H9 (cell line): ENCODE data around the gene RCHY1. TPM values are rescaled to one million over a fixed set of nuclear protein-coding genes. Genes with fewer than 3 reads are reported as not detected.
A peak's percentile ranks its signal among the peaks of the same experiment; 100 is the strongest.

Source experiments
- DNase-seq: peaks from one replicate; pipeline ENCODE4 v3.0.0-alpha.2; 2017
- H2AFZ ChIP-seq: one replicate; pipeline ENCODE4 v1.6.1; 2013; ENCODE audit warnings: mild to moderate bottlenecking, low read length, control low read depth, moderate library complexity
- H2AK5ac ChIP-seq: 2 replicates; pipeline ENCODE4 v1.6.1; 2013; ENCODE audit warnings: low read length, control low read depth, mixed read lengths; ENCODE audit not compliant: insufficient read length
- H2BK120ac ChIP-seq: one replicate; pipeline ENCODE4 v1.6.1; 2013; ENCODE audit warnings: low read depth, mild to moderate bottlenecking, low read length, control low read depth, inconsistent platforms; ENCODE audit not compliant: poor library complexity, severe bottlenecking
- H2BK12ac ChIP-seq: 2 replicates; pipeline ENCODE4 v1.6.1; 2013; ENCODE audit warnings: low read length, control low read depth, mixed read lengths, low read depth; ENCODE audit not compliant: insufficient read length
- H2BK15ac ChIP-seq: 2 replicates; pipeline ENCODE4 v1.6.1; 2013; ENCODE audit warnings: low read depth, low read length, control low read depth
- H2BK20ac ChIP-seq: one replicate; pipeline ENCODE4 v1.6.1; 2013; ENCODE audit warnings: low read depth, mild to moderate bottlenecking, low read length, control low read depth, inconsistent platforms; ENCODE audit not compliant: poor library complexity, severe bottlenecking
- H2BK5ac ChIP-seq: 2 replicates; pipeline ENCODE4 v1.6.1; 2013; ENCODE audit warnings: low read length, control low read depth, mixed read lengths; ENCODE audit not compliant: insufficient read length
- H3K14ac ChIP-seq: 2 replicates; pipeline ENCODE4 v1.6.1; 2013; ENCODE audit warnings: low read length, control low read depth; ENCODE audit not compliant: insufficient read depth
- H3K18ac ChIP-seq: 2 replicates; pipeline ENCODE4 v1.6.1; 2013; ENCODE audit warnings: low read depth, mild to moderate bottlenecking, mixed read lengths, low read length, control low read depth; ENCODE audit not compliant: insufficient read length
- H3K23ac ChIP-seq: 2 replicates; pipeline ENCODE4 v1.6.1; 2013; ENCODE audit warnings: low read length, control low read depth, mixed read lengths, low read depth; ENCODE audit not compliant: insufficient read length
- H3K23me2 ChIP-seq: 2 replicates; pipeline ENCODE4 v1.6.1; 2013; ENCODE audit warnings: low read depth, mild to moderate bottlenecking, mixed read lengths, low read length, control low read depth; ENCODE audit not compliant: insufficient read length, poor library complexity, severe bottlenecking
- H3K27ac ChIP-seq: 2 replicates; pipeline ENCODE4 v1.5.1; 2013; ENCODE audit warnings: low read length, control low read depth, mixed read lengths, low read depth; ENCODE audit not compliant: insufficient read length
- H3K27me3 ChIP-seq: 2 replicates; pipeline ENCODE4 v1.6.1; 2013; ENCODE audit warnings: low read length, control low read depth, inconsistent platforms; ENCODE audit not compliant: insufficient read depth
- H3K4ac ChIP-seq: 2 replicates; pipeline ENCODE4 v1.6.1; 2013; ENCODE audit warnings: low read depth, mild to moderate bottlenecking, control low read depth, inconsistent platforms, low read length, moderate library complexity
- H3K4me1 ChIP-seq: 2 replicates; pipeline ENCODE4 v1.6.1; 2013; ENCODE audit warnings: low read length, control low read depth, inconsistent platforms; ENCODE audit not compliant: insufficient read depth
- H3K4me2 ChIP-seq: 2 replicates; pipeline ENCODE4 v1.6.1; 2013; ENCODE audit warnings: low read length, control low read depth, mixed read lengths; ENCODE audit not compliant: insufficient read length, insufficient read depth
- H3K56ac ChIP-seq: 2 replicates; pipeline ENCODE4 v1.6.1; 2013; ENCODE audit warnings: low read depth, mild to moderate bottlenecking, mixed read lengths, low read length, control low read depth; ENCODE audit not compliant: insufficient read length
- H3K79me1 ChIP-seq: 2 replicates; pipeline ENCODE4 v1.6.1; 2013; ENCODE audit warnings: low read depth, mild to moderate bottlenecking, moderate library complexity, low read length, control low read depth, inconsistent platforms; ENCODE audit not compliant: insufficient read depth, poor library complexity, severe bottlenecking
- H3K79me2 ChIP-seq: 2 replicates; pipeline ENCODE4 v1.6.1; 2013; ENCODE audit warnings: low read length, control low read depth, inconsistent platforms; ENCODE audit not compliant: insufficient read depth
- H3K9ac ChIP-seq: 2 replicates; pipeline ENCODE4 v1.6.1; 2013; ENCODE audit warnings: low read length, control low read depth, mixed read lengths; ENCODE audit not compliant: insufficient read length; ENCODE audit errors: extremely low read depth
- H3K9me3 ChIP-seq: one replicate; pipeline ENCODE4 v1.6.1; 2013; ENCODE audit warnings: low read depth, low read length, inconsistent platforms; ENCODE audit not compliant: control insufficient read depth
- H3T11ph ChIP-seq: one replicate; pipeline ENCODE4 v1.6.1; 2013; ENCODE audit warnings: mild to moderate bottlenecking, low read length, control low read depth, inconsistent platforms
- H4K20me1 ChIP-seq: one replicate; pipeline ENCODE4 v1.6.1; 2013; ENCODE audit not compliant: control insufficient read depth, insufficient read length, insufficient read depth
- H4K5ac ChIP-seq: 2 replicates; pipeline ENCODE4 v1.6.1; 2013; ENCODE audit warnings: low read depth, mild to moderate bottlenecking, mixed read lengths, low read length, control low read depth; ENCODE audit not compliant: insufficient read length
- H4K8ac ChIP-seq: replicated peaks from 2 replicates; pipeline ENCODE4 v1.6.1; 2013; ENCODE audit warnings: low read length, control low read depth, mixed read lengths, low read depth; ENCODE audit not compliant: insufficient read length
- H4K91ac ChIP-seq: 2 replicates; pipeline ENCODE4 v1.6.1; 2013; ENCODE audit warnings: low read depth, mild to moderate bottlenecking, moderate library complexity, mixed read lengths, low read length, control low read depth; ENCODE audit not compliant: insufficient read length
- H3K27ac Mint-ChIP-seq, 3 experiments: 2 replicates in 2 of 3; 3 replicates in 1 of 3; pipeline ENCODE4 v1.8.0; 2020 to 2021; ENCODE audit warnings: mixed read lengths in 3 of 3, mild to moderate bottlenecking in 1 of 3, moderate library complexity in 1 of 3
- H3K27me3 Mint-ChIP-seq: 2 replicates; pipeline ENCODE4 v1.8.0; 2021; ENCODE audit warnings: low read depth, mild to moderate bottlenecking, moderate library complexity, mixed read lengths
- H3K36me3 Mint-ChIP-seq, 3 experiments: 2 replicates in 2 of 3; 3 replicates in 1 of 3; pipeline ENCODE4 v1.8.0; 2020 to 2021; ENCODE audit warnings: low read depth in 3 of 3, mixed read lengths in 3 of 3; ENCODE audit not compliant: insufficient read depth in 1 of 3
- H3K4me1 Mint-ChIP-seq, 2 experiments: 2 replicates each; pipeline ENCODE4 v1.8.0; 2020; ENCODE audit warnings: mixed read lengths in 2 of 2
- H3K4me3 Mint-ChIP-seq, 2 experiments: 2 replicates in 1 of 2; 3 replicates in 1 of 2; pipeline ENCODE4 v1.8.0; 2020 to 2021; ENCODE audit warnings: mild to moderate bottlenecking in 2 of 2, mixed read lengths in 2 of 2, moderate library complexity in 1 of 2
- H3K9me3 Mint-ChIP-seq, 2 experiments: 2 replicates in 1 of 2; 3 replicates in 1 of 2; pipeline ENCODE4 v1.8.0; 2020; ENCODE audit warnings: mild to moderate bottlenecking in 2 of 2, mixed read lengths in 2 of 2, moderate library complexity in 1 of 2
- WGBS: extraction: QIAGEN DNeasy Blood & Tissue Kit; methylation state at CpG from one replicate; pipeline ENCODE4 v1.1.7; 2013; ENCODE audit warnings: missing lambda C conversion rate, low lambda C conversion rate, mixed read lengths; ENCODE audit not compliant: insufficient read length; ENCODE audit errors: extremely low coverage; 5-methylcytosine and 5-hydroxymethylcytosine counted together
- total RNA-seq: library from RNA; stranded (reverse); gene quantifications from 2 replicates; pipeline ENCODE4 v1.2.1, GENCODE V29; 2021
- TF ChIP-seq, protein P1 (sequence below): fragments of 200-600 bp; sonication (generic); conservative IDR thresholded peaks from 3 replicates; pipeline ENCODE4 v1.8.0; 2021; ENCODE audit warnings: antibody characterized with exemption, mild to moderate bottlenecking

The RCHY1 gene
- total RNA-seq, 1 experiment from 2014 or later = 47.9 TPM

DNA sequence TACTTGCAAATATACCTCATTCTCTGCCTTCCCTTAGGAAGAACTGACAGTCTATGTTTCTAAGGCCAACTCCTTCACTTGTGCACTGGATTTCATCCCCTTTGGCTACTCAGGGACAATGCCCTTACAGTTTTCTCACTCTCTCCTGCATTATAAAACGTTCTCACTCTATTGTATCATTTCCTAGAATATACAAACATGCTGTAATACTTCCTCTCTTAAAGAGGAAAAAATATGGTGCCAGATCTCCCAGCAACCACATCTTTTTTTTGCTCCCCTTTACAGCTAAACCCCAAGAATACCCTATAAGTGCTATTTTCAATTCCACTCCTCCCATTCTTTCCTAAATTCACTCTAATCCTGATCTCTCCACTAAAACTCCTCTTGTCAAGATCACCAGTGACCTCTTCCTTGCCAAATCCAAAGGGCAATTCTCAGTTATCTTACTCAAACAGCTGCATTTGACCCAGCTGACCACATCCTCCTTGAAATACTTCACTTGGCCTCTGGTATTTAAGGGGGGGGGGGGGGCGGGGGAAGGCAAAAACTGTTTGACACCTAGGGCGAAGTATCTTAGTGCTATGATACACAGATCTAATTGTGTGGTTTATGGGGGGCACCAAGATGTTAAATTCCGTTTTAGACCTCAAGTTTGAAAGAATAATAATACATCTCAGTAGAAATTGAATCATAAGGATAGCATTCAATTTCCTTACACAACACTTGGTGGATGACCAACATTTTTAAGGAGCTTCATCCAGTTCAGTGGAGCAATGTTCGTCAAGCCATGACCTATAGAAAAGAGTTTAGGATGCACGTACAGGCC lies 1.6 kb downstream of the RCHY1 start:
- Mint-ChIP-seq H3K27ac (no peak overlapping the region), H3K4me3 (no peak overlapping the region; a peak in 1 of 5 replicates), H3K36me3 (peaks cover 8 to 41% (median 27%) of the 10 kb centered on the region in 3 experiments), H3K4me1 (peaks cover 21 to 22% of the 10 kb centered on the region in 2 experiments), H3K27me3 (no peaks in the 10 kb centered on the region), H3K9me3 (peaks cover 0 to 7% of the 10 kb centered on the region in 2 experiments; a peak in 1 of 5 replicates)
- no peak overlapping the region for H2BK20ac ChIP-seq
- TF ChIP-seq, protein P1, sequence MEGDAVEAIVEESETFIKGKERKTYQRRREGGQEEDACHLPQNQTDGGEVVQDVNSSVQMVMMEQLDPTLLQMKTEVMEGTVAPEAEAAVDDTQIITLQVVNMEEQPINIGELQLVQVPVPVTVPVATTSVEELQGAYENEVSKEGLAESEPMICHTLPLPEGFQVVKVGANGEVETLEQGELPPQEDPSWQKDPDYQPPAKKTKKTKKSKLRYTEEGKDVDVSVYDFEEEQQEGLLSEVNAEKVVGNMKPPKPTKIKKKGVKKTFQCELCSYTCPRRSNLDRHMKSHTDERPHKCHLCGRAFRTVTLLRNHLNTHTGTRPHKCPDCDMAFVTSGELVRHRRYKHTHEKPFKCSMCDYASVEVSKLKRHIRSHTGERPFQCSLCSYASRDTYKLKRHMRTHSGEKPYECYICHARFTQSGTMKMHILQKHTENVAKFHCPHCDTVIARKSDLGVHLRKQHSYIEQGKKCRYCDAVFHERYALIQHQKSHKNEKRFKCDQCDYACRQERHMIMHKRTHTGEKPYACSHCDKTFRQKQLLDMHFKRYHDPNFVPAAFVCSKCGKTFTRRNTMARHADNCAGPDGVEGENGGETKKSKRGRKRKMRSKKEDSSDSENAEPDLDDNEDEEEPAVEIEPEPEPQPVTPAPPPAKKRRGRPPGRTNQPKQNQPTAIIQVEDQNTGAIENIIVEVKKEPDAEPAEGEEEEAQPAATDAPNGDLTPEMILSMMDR = no peak
- H2AFZ ChIP-seq = no peak overlapping the region
- H3K4ac ChIP-seq = no peak overlapping the region
- H2BK12ac ChIP-seq = no peak overlapping the region
- H3K9me3 ChIP-seq = no peaks in the 10 kb centered on the region
- peaks cover 13% of the 10 kb centered on the region for H3K23me2 ChIP-seq
- peak overlapping the region; percentile 96 for H3K4me2 ChIP-seq
- H3K27me3 ChIP-seq = no peaks in the 10 kb centered on the region
- H3K4me1 ChIP-seq = peaks cover 8% of the 10 kb centered on the region
- no peak overlapping the region for H3K18ac ChIP-seq
- DNase-seq = no peak
- H3K79me1 ChIP-seq = no peaks in the 10 kb centered on the region
- peaks cover 4% of the 10 kb centered on the region for H4K20me1 ChIP-seq
- no peak overlapping the region for H4K8ac ChIP-seq
- peaks cover 9% of the 10 kb centered on the region; the same call in 1 of the 2 replicates for H3K79me2 ChIP-seq
- H4K5ac ChIP-seq = no peak overlapping the region
- H3T11ph ChIP-seq = no peak overlapping the region
- no peak overlapping the region for H2BK120ac ChIP-seq
- WGBS = no CpG with 5 or more reads among the region's 6 CpGs
- H2BK15ac ChIP-seq = no peak overlapping the region
- H3K14ac ChIP-seq = no peak overlapping the region
- no peak overlapping the region for H4K91ac ChIP-seq
- H3K9ac ChIP-seq = peak overlapping the region; percentile 55
- no peak overlapping the region for H2AK5ac ChIP-seq
- H3K23ac ChIP-seq = no peak overlapping the region
- H3K56ac ChIP-seq = no peak overlapping the region
- no peak overlapping the region for H2BK5ac ChIP-seq
- no peak overlapping the region for H3K27ac ChIP-seq
